ENCODE data around the gene RC3H1.
"Not testable (repeated sequence)": the region's sequence is repeated elsewhere in the genome, so short reads cannot be mapped to it uniquely, and the experiment has no call there.

Gene RC3H1

GRCh38 chr1:174042509-174042908 is 20.4 kb upstream of the RC3H1 start:
- not testable (repeated sequence) for H3K9ac ChIP-seq (ENCODE audit: low read length); H3K4me1 ChIP-seq (ENCODE audit: control insufficient read depth, insufficient read depth, low read length); H3K4me3 ChIP-seq (ENCODE audit: low read length); H3K9me3 ChIP-seq (ENCODE audit: control insufficient read depth, low read length); H3K36me3 ChIP-seq (ENCODE audit: control insufficient read depth, insufficient read depth, low read length); H3K27me3 ChIP-seq (ENCODE audit: control insufficient read depth, insufficient read depth, low read length)

GRCh38 chr1:174041369-174041768 is 19.2 kb upstream of the RC3H1 start:
- H3K27me3 ChIP-seq (ENCODE audit: control insufficient read depth, insufficient read depth, low read length), result no peaks in the 10 kb centered on the region
- H3K36me3 ChIP-seq (ENCODE audit: control insufficient read depth, insufficient read depth, low read length), result no peaks in the 10 kb centered on the region
- H3K4me1 ChIP-seq (ENCODE audit: control insufficient read depth, insufficient read depth, low read length), result no peaks in the 10 kb centered on the region
- no peak overlapping the region for H3K9ac ChIP-seq (ENCODE audit: low read length)
- no peak overlapping the region for H3K4me3 ChIP-seq (ENCODE audit: low read length)
- H3K9me3 ChIP-seq (ENCODE audit: control insufficient read depth, low read length), result no peaks in the 10 kb centered on the region

- H3K4me3 ChIP-seq (ENCODE audit: low read length), result no peak overlapping the region
- H3K9ac ChIP-seq (ENCODE audit: low read length), result no peak overlapping the region
- no peaks in the 10 kb centered on the region for H3K27me3 ChIP-seq (ENCODE audit: control insufficient read depth, insufficient read depth, low read length)
- H3K36me3 ChIP-seq (ENCODE audit: control insufficient read depth, insufficient read depth, low read length), result no peaks in the 10 kb centered on the region
- H3K4me1 ChIP-seq (ENCODE audit: control insufficient read depth, insufficient read depth, low read length), result no peaks in the 10 kb centered on the region
- no peaks in the 10 kb centered on the region for H3K9me3 ChIP-seq (ENCODE audit: control insufficient read depth, low read length)
These were observed 18.2 kb upstream of the RC3H1 start for GRCh38 chr1:174040387-174040786.

GRCh38 chr1:174039027-174039426 is 16.9 kb upstream of the RC3H1 start:
- Histone ChIP-seq H3K4me3 (ENCODE audit: low read length) (no peak overlapping the region), H3K9ac (ENCODE audit: low read length) (no peak overlapping the region), H3K27me3 (ENCODE audit: control insufficient read depth, insufficient read depth, low read length) (no peaks in the 10 kb centered on the region)

GRCh38 chr1:174036798-174037197 is 14.6 kb upstream of the RC3H1 start:
- Histone ChIP-seq H3K36me3 (ENCODE audit: control insufficient read depth, insufficient read depth, low read length) (no peaks in the 10 kb centered on the region), H3K9ac (ENCODE audit: low read length) (no peak overlapping the region), H3K4me1 (ENCODE audit: control insufficient read depth, insufficient read depth, low read length) (no peaks in the 10 kb centered on the region), H3K9me3 (ENCODE audit: control insufficient read depth, low read length) (no peaks in the 10 kb centered on the region), H3K27me3 (ENCODE audit: control insufficient read depth, insufficient read depth, low read length) (no peaks in the 10 kb centered on the region), H3K4me3 (ENCODE audit: low read length) (no peak overlapping the region)

More at GRCh38 chr1:174039027-174039426, 16.9 kb upstream of the RC3H1 start:
- H3K4me1 ChIP-seq (ENCODE audit: control insufficient read depth, insufficient read depth, low read length), result no peaks in the 10 kb centered on the region
- no peaks in the 10 kb centered on the region for H3K36me3 ChIP-seq (ENCODE audit: control insufficient read depth, insufficient read depth, low read length)
- no peaks in the 10 kb centered on the region for H3K9me3 ChIP-seq (ENCODE audit: control insufficient read depth, low read length)

GRCh38 chr1:174036204-174036603 is 14.0 kb upstream of the RC3H1 start:
- no peaks in the 10 kb centered on the region for H3K27me3 ChIP-seq (ENCODE audit: control insufficient read depth, insufficient read depth, low read length)
- no peaks in the 10 kb centered on the region for H3K36me3 ChIP-seq (ENCODE audit: control insufficient read depth, insufficient read depth, low read length)
- H3K9ac ChIP-seq (ENCODE audit: low read length), result no peak overlapping the region
- H3K4me3 ChIP-seq (ENCODE audit: low read length), result no peak overlapping the region
- H3K9me3 ChIP-seq (ENCODE audit: control insufficient read depth, low read length), result no peaks in the 10 kb centered on the region
- H3K4me1 ChIP-seq (ENCODE audit: control insufficient read depth, insufficient read depth, low read length), result no peaks in the 10 kb centered on the region

- Histone ChIP-seq H3K4me3 (ENCODE audit: low read length) (no peak overlapping the region), H3K9me3 (ENCODE audit: control insufficient read depth, low read length) (no peaks in the 10 kb centered on the region), H3K9ac (ENCODE audit: low read length) (no peak overlapping the region), H3K27me3 (ENCODE audit: control insufficient read depth, insufficient read depth, low read length) (no peaks in the 10 kb centered on the region), H3K36me3 (ENCODE audit: control insufficient read depth, insufficient read depth, low read length) (no peaks in the 10 kb centered on the region), H3K4me1 (ENCODE audit: control insufficient read depth, insufficient read depth, low read length) (no peaks in the 10 kb centered on the region)
These were observed 10.6 kb upstream of the RC3H1 start for GRCh38 chr1:174032671-174033222.

GRCh38 chr1:174031099-174031498 is 8.9 kb upstream of the RC3H1 start:
- Histone ChIP-seq H3K9me3 (ENCODE audit: control insufficient read depth, low read length) (no peaks in the 10 kb centered on the region), H3K36me3 (ENCODE audit: control insufficient read depth, insufficient read depth, low read length) (no peaks in the 10 kb centered on the region), H3K4me1 (ENCODE audit: control insufficient read depth, insufficient read depth, low read length) (no peaks in the 10 kb centered on the region)

GRCh38 chr1:174028495-174028894 is 6.3 kb upstream of the RC3H1 start:
- Histone ChIP-seq H3K4me1 (ENCODE audit: control insufficient read depth, insufficient read depth, low read length) (no peaks in the 10 kb centered on the region), H3K9me3 (ENCODE audit: control insufficient read depth, low read length) (no peaks in the 10 kb centered on the region), H3K4me3 (ENCODE audit: low read length) (no peak overlapping the region), H3K36me3 (ENCODE audit: control insufficient read depth, insufficient read depth, low read length) (no peaks in the 10 kb centered on the region), H3K27me3 (ENCODE audit: control insufficient read depth, insufficient read depth, low read length) (no peaks in the 10 kb centered on the region), H3K9ac (ENCODE audit: low read length) (no peak overlapping the region)

More at GRCh38 chr1:174031099-174031498, 8.9 kb upstream of the RC3H1 start:
- Histone ChIP-seq H3K9ac (ENCODE audit: low read length) (no peak overlapping the region), H3K4me3 (ENCODE audit: low read length) (no peak overlapping the region), H3K27me3 (ENCODE audit: control insufficient read depth, insufficient read depth, low read length) (no peaks in the 10 kb centered on the region)

GRCh38 chr1:174023440-174023839 is 1.3 kb upstream of the RC3H1 start:
- Histone ChIP-seq H3K36me3 (ENCODE audit: control insufficient read depth, insufficient read depth, low read length) (no peaks in the 10 kb centered on the region), H3K9ac (ENCODE audit: low read length) (peak overlapping the region; percentile 99), H3K4me3 (ENCODE audit: low read length) (no peak overlapping the region), H3K4me1 (ENCODE audit: control insufficient read depth, insufficient read depth, low read length) (peaks cover 20% of the 10 kb centered on the region), H3K9me3 (ENCODE audit: control insufficient read depth, low read length) (no peaks in the 10 kb centered on the region), H3K27me3 (ENCODE audit: control insufficient read depth, insufficient read depth, low read length) (no peaks in the 10 kb centered on the region)

- H3K9me3 ChIP-seq (ENCODE audit: control insufficient read depth, low read length), result no peaks in the 10 kb centered on the region
- H3K4me3 ChIP-seq (ENCODE audit: low read length), result peak overlapping the region; percentile 91
- H3K4me1 ChIP-seq (ENCODE audit: control insufficient read depth, insufficient read depth, low read length), result peaks cover 20% of the 10 kb centered on the region
- H3K9ac ChIP-seq (ENCODE audit: low read length), result peak overlapping the region; percentile 99
- no peaks in the 10 kb centered on the region for H3K36me3 ChIP-seq (ENCODE audit: control insufficient read depth, insufficient read depth, low read length)
- H3K27me3 ChIP-seq (ENCODE audit: control insufficient read depth, insufficient read depth, low read length), result no peaks in the 10 kb centered on the region
These were observed 770 bp upstream of the RC3H1 start for GRCh38 chr1:174022976-174023277.

GRCh38 chr1:174021591-174022079 is 522 bp downstream of the RC3H1 start:
- Histone ChIP-seq H3K4me3 (ENCODE audit: low read length) (peak overlapping the region; percentile 91), H3K9ac (ENCODE audit: low read length) (peak overlapping the region; percentile 99), H3K36me3 (ENCODE audit: control insufficient read depth, insufficient read depth, low read length) (no peaks in the 10 kb centered on the region), H3K27me3 (ENCODE audit: control insufficient read depth, insufficient read depth, low read length) (no peaks in the 10 kb centered on the region), H3K9me3 (ENCODE audit: control insufficient read depth, low read length) (no peaks in the 10 kb centered on the region), H3K4me1 (ENCODE audit: control insufficient read depth, insufficient read depth, low read length) (peaks cover 31% of the 10 kb centered on the region)

- no peak overlapping the region for H3K4me3 ChIP-seq (ENCODE audit: low read length)
These were observed 3.6 kb downstream of the RC3H1 start for GRCh38 chr1:174018565-174018964.

More at GRCh38 chr1:174018565-174018964, 3.6 kb downstream of the RC3H1 start:
- Histone ChIP-seq H3K36me3 (ENCODE audit: control insufficient read depth, insufficient read depth, low read length) (no peaks in the 10 kb centered on the region), H3K9ac (ENCODE audit: low read length) (no peak overlapping the region), H3K9me3 (ENCODE audit: control insufficient read depth, low read length) (no peaks in the 10 kb centered on the region), H3K4me1 (ENCODE audit: control insufficient read depth, insufficient read depth, low read length) (peaks cover 40% of the 10 kb centered on the region), H3K27me3 (ENCODE audit: control insufficient read depth, insufficient read depth, low read length) (no peaks in the 10 kb centered on the region)
